Measurements from ENCODE around the gene AGMO. TPM values are rescaled to one million over a fixed set of nuclear protein-coding genes. Genes with fewer than 3 reads are reported as not detected.

AGMO gene
- total RNA-seq, 1 donor from 2014 or later, result not detected

DNA sequence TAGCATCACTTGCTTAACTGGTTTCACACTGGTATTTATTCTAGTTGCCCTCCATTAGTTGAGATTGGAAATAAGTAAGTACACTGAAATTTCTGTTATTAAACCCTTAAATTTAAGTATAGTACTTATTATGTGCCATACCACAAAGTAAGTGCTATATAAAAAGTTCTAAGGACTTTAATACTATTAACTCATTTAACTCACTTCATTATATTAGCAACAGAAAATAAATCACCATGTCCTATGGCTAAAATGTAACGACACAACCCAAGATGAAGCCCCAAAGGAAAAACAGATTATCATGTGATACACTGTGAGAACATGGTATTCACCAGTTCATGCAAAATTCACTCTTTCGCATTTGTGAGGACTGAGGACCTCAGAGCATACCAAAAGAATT lies 70.5 kb downstream of the AGMO start:
- no peak overlapping the region for H3K27ac Mint-ChIP-seq (ENCODE audit: unreplicated experiment)
- TF ChIP-seq CTCF (IDR thresholded peaks at IDR 0.05; ENCODE audit: unreplicated experiment), result no peak

DNA sequence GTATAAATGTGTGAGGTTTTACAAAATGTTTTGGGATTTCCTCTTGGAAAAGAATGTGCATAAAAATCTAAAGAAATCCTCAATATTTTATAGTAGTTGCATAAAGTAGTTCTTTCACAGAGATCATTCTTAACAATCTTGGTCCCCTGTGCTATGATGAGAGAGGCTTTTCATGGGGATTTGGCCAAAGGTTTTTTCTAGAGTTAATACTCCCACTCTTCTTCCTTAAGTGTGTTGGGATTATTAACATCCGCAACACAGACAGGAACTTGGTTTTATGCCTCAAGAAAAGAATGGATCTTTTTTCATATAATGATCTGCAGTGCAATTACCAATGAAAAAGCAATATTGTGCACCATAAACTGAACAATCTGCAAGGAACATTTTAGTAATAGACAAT lies 71.5 kb downstream of the AGMO start:
- TF ChIP-seq CTCF (IDR thresholded peaks at IDR 0.05; ENCODE audit: unreplicated experiment), result no peak
- peaks cover 6% of the 10 kb centered on the region for H3K4me1 Mint-ChIP-seq (ENCODE audit: unreplicated experiment)
- no peak overlapping the region for H3K27ac Mint-ChIP-seq (ENCODE audit: unreplicated experiment)
- DNase-seq (ENCODE audit: low spot score), result no peak
- H3K9me3 Mint-ChIP-seq (ENCODE audit: unreplicated experiment), result no peaks in the 10 kb centered on the region
- H3K4me3 Mint-ChIP-seq (ENCODE audit: unreplicated experiment), result no peak overlapping the region
- no peaks in the 10 kb centered on the region for H3K36me3 Mint-ChIP-seq (ENCODE audit: low read depth, unreplicated experiment)
- no peaks in the 10 kb centered on the region for H3K27me3 Mint-ChIP-seq (ENCODE audit: unreplicated experiment)

More for the DNA sequence above, 70.5 kb downstream of the AGMO start:
- H3K36me3 Mint-ChIP-seq (ENCODE audit: low read depth, unreplicated experiment), result no peaks in the 10 kb centered on the region
- H3K4me1 Mint-ChIP-seq (ENCODE audit: unreplicated experiment), result peaks cover 6% of the 10 kb centered on the region
- no peak overlapping the region for H3K4me3 Mint-ChIP-seq (ENCODE audit: unreplicated experiment)
- H3K27me3 Mint-ChIP-seq (ENCODE audit: unreplicated experiment), result no peaks in the 10 kb centered on the region
- H3K9me3 Mint-ChIP-seq (ENCODE audit: unreplicated experiment), result no peaks in the 10 kb centered on the region
- no peak for DNase-seq (ENCODE audit: low spot score)

- TF ChIP-seq CTCF (IDR thresholded peaks at IDR 0.05; ENCODE audit: unreplicated experiment), result no peak
Observed at GRCh38 chr7:15489861-15490260, 72.0 kb downstream of the AGMO start.

DNA sequence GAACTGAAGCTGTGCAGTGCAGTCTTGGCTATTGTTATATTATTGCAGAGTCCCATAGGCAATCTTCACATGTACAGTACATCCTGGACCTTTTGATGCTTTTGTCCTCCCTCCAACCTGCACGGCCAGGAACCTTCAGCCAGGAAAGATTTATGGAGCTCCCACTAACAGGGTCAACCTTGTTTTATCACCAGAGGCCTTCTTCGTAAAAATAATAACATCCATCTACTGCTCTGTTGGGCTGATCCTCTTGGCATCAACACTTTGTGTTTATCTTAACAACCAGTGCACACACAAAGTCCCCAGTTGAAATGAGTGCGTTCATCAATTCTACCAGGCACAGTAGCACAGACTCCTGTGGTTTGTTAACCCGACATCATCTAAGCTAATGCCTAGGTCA lies 72.4 kb downstream of the AGMO start:
- no peak for TF ChIP-seq CTCF (IDR thresholded peaks at IDR 0.05; ENCODE audit: unreplicated experiment)
- DNase-seq (ENCODE audit: low spot score), result no peak
- Mint-ChIP-seq H3K36me3 (ENCODE audit: low read depth, unreplicated experiment) (no peaks in the 10 kb centered on the region), H3K27me3 (ENCODE audit: unreplicated experiment) (no peaks in the 10 kb centered on the region), H3K9me3 (ENCODE audit: unreplicated experiment) (no peaks in the 10 kb centered on the region), H3K4me1 (ENCODE audit: unreplicated experiment) (peaks cover 6% of the 10 kb centered on the region), H3K27ac (ENCODE audit: unreplicated experiment) (no peak overlapping the region), H3K4me3 (ENCODE audit: unreplicated experiment) (no peak overlapping the region)

More at GRCh38 chr7:15489861-15490260, 72.0 kb downstream of the AGMO start:
- DNase-seq (ENCODE audit: low spot score), result no peak
- no peak overlapping the region for H3K27ac Mint-ChIP-seq (ENCODE audit: unreplicated experiment)
- H3K27me3 Mint-ChIP-seq (ENCODE audit: unreplicated experiment), result no peaks in the 10 kb centered on the region
- H3K9me3 Mint-ChIP-seq (ENCODE audit: unreplicated experiment), result no peaks in the 10 kb centered on the region
- H3K36me3 Mint-ChIP-seq (ENCODE audit: low read depth, unreplicated experiment), result no peaks in the 10 kb centered on the region
- H3K4me3 Mint-ChIP-seq (ENCODE audit: unreplicated experiment), result no peak overlapping the region
- peaks cover 6% of the 10 kb centered on the region for H3K4me1 Mint-ChIP-seq (ENCODE audit: unreplicated experiment)

- no peak overlapping the region for H3K4me3 Mint-ChIP-seq (ENCODE audit: unreplicated experiment)
- no peak for DNase-seq (ENCODE audit: low spot score)
- peaks cover 6% of the 10 kb centered on the region for H3K4me1 Mint-ChIP-seq (ENCODE audit: unreplicated experiment)
- no peak for TF ChIP-seq CTCF (IDR thresholded peaks at IDR 0.05; ENCODE audit: unreplicated experiment)
- H3K9me3 Mint-ChIP-seq (ENCODE audit: unreplicated experiment), result no peaks in the 10 kb centered on the region
- no peak overlapping the region for H3K27ac Mint-ChIP-seq (ENCODE audit: unreplicated experiment)
- no peaks in the 10 kb centered on the region for H3K27me3 Mint-ChIP-seq (ENCODE audit: unreplicated experiment)
- H3K36me3 Mint-ChIP-seq (ENCODE audit: low read depth, unreplicated experiment), result no peaks in the 10 kb centered on the region
Observed at GRCh38 chr7:15488401-15488800, 73.4 kb downstream of the AGMO start.
